Activated CD8-positive, alpha-beta memory T cell treated with anti-CD3 and anti-CD28 coated beads, Interleukin-2, amount 50 U/mL, for 1 hour (primary cell): ENCODE data around the gene C2orf72.
"Not testable (repeated sequence)": the region's sequence is repeated elsewhere in the genome, so short reads cannot be mapped to it uniquely, and the experiment has no call there.

Experiments used
- DNase-seq: peaks from one replicate; pipeline ENCODE4 v3.0.0-alpha.2; 2020; ENCODE audit errors: extremely low read depth

C2orf72 gene

DNA sequence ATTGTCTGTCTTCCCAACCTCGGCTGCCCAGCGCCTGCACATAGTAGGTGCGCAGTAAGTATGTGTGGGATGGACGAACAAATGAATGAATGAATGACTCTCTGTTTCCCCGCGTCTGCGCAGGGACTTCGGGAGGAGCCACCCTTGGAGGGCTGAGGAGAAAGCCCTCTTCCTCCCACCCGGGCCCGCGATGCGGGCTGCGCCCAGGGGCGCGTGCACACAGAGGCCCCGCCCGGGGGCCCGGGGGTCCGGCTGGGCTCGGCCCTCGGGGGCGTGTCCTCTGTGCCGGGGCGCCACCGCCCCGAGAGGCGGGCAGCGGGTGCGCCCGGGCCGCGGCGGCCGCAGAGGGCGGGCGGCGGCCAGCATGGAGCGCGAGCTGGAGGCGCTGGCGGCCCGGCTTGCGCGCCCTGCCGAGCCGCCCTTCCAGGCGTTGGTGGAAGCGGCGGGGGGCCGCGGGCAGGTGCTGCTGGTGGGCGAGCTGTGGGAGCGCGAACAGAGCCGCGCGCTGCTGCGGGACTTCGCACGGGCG lies at the start of gene C2orf72:
TSS of gene C2orf72 (plus strand) at position 322 of the 529 bp plus-strand sequence. CDS start at position 365, 43 bp downstream.
- DNase-seq = no peak

DNA sequence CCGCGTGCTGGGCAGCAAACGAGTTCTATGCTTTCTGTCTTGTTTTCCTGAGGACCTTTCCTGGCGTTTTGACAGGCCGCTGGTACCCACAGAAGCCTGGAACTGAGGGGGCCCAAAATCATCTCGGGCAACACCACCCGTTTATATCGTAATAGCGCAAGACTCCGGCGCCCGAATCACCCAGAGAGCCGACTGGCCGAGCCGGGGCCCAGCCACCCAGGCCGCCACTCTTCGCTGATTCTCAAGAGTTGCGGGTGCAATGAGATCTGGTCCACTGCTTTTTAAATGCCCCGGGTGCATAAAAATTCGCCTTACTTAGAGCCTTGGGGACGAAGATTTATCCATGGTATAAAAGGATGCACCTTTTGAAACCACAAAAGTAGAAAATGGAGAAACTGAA lies 47.6 kb upstream of the C2orf72 start:
- no peak for DNase-seq

DNA sequence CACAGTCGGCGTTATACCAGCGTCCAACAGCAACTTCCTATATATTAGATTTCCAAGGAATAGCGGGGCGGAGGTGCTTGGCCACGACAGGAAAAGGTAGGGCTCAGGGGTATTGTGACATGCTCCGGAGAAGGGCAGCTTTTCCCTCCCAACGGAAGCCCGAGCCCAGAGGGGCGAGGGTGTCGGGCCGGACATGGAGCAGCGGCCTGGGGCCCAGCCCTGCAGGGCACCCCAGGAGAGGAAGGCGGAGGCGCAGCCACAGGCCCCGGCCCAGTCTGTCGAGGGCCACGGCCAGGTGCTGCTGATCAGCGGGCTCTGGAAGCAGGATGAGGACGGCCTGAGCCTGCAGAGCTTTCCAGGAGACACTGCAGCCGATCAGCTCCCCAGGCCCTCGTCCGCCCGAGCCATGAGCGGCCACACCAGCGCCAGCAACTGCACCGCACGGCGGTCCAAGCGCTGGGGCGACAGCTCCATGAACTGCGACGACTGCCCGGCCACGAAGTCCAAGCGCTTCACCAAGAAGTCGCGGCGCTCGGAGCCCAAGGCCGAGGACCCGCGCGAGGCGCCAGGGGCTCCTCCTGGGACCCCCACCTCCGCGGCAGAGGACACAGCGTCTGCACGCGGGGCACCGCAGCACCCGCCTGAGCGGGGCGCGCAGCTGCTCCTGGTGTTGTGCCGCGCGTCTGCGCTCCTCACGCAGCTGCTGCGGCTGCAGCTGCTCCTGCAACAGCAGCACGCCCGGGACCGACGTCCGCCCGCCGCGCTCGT lies 47.0 kb upstream of the C2orf72 start:
- DNase-seq = no peak

DNA sequence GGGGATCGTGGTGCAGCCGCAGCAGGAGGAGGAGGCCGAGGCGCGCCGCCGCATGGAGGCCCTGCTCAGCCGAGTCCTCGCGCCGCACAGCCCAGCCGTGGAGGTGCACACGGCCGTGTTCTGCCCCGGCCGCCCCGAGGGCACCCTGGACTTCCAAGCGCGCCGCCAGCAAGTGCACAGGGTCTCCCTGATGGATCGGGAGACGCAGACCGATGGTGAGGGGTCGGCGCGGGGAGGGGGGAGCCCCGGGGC lies 46.5 kb upstream of the C2orf72 start:
- no peak for DNase-seq

DNA sequence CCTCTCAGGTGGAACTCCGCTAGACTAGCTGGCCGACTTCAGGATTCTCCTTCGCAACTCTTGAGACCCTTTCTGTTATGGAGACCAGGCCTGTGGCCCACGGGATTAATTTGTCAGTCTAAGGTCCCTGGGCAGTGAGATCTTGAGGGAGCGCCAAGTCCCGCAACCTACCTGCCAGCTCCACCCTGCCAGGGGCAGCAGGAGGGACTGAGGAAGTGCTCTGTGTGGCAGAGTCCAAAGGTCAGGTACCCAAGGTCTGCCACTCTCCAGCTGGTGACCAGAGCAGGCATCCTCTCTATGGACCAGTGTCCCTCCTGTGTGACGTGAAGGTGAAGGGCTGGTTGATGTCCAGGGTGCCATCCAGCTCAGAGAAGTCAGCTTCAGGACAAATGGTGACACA lies 45.7 kb upstream of the C2orf72 start:
- DNase-seq = no peak

- no peak for DNase-seq
Measured at GRCh38 chr2:230995821-230996220, 41.5 kb upstream of the C2orf72 start, which contains the start of gene SPATA3. Gene SPATA3 (plus strand): TSS chr2:230996121. CDS start chr2:230996234, 113 bp downstream.

DNA sequence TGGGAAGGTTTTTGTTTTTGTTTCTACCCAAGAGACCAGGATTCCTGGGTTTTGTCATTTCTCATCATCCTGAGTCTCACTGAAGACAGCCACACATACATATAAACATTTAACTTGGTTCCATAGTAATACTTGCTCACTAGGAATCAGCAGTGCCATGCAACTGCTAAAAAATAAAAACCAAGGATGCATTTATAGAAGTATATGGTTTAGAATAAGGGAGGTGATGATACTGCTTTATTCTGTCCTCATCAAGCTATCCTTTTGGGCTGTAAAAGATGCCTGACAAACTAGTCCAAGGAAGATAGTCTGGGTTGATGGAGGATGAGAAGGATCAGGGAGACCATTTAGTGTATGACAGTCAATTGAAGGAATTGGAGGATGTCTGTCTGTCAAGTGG lies 40.7 kb upstream of the C2orf72 start:
- DNase-seq = no peak

GRCh38 chr2:230998882-230999281 lies 38.4 kb upstream of the C2orf72 start:
- DNase-seq = no peak

- no peak for DNase-seq
Measured at GRCh38 chr2:230999477-230999876, 37.8 kb upstream of the C2orf72 start.

- no peak for DNase-seq
Measured at GRCh38 chr2:231000211-231000904, 37.0 kb upstream of the C2orf72 start.

GRCh38 chr2:231001036-231001435 lies 36.3 kb upstream of the C2orf72 start:
- DNase-seq = no peak

DNA sequence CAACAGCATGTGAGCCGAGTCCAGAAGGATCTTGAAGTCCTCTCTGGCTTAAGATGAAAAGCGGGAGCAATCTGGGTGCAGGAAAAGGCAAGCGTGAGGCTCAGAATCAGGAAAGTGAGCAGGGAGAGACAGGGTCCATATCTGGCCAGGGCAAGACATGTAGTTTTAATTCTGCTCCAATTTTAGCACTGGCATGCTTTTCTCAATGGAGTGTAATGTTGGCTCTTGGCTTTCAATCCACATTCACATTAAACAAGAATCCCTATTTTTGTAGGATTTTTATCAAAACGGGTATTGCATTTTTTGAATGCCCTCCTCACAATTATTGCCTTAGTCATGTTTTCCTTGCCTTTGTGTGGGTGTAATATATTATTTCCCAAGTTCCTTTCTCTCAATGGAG lies 35.4 kb upstream of the C2orf72 start:
- no peak for DNase-seq

GRCh38 chr2:231002641-231003040 lies 34.7 kb upstream of the C2orf72 start:
- DNase-seq = no peak

- DNase-seq = no peak
Measured at GRCh38 chr2:231003186-231003585, 34.1 kb upstream of the C2orf72 start.

DNA sequence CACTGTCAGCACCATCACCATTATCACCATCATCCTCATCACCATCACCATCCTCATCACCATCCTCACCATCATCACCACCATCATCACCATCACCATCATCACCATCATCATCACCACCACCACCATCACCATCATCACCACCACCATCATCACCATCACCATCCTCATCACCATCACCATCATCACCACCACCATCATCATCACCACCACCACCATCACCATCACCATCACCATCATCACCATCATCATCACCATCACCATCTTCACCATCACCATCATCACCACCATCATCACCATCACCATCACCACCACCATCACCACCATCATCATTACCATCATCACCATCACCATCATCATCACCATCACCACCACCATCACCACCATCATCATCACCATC lies 32.4 kb upstream of the C2orf72 start:
- not testable (repeated sequence) for DNase-seq

DNA sequence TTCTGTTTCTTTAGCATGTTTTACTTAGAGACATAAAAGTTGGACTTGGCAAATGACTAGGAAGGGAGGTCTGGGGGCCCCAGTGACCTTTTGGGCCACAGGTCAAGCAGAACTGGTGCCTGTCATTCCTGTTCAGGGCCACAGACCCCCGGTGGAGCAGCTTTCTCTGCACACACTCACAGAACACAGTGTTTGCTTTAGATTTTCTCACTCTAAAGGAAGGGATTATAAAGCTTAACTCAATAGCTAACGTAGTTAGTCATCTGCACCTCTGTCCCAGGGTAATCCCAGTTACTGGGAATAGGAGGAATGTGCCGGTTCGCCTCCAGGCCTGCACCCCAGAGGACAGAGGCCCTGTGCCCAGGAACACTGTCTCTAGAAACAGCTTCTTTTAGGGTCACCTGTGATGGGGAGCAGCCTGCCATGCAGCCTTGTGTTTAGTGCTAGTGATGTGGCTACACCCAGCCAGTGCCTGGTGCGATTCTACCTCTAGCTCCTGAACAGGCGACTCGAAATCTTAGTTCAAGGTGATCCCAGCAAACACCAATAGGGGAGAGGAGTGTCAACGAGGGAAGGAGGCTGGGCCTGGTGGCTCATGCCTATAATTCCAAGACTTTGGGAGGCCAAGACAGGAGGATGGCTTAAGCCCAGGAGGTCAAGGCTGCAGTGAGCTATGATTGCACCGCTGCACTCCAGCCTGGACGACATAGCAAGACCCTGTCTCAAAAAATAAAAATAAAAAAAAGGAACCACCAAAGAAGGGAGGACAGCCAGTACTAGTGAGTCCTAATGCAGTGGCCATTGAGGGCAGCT lies 29.8 kb upstream of the C2orf72 start:
- no peak for DNase-seq

DNA sequence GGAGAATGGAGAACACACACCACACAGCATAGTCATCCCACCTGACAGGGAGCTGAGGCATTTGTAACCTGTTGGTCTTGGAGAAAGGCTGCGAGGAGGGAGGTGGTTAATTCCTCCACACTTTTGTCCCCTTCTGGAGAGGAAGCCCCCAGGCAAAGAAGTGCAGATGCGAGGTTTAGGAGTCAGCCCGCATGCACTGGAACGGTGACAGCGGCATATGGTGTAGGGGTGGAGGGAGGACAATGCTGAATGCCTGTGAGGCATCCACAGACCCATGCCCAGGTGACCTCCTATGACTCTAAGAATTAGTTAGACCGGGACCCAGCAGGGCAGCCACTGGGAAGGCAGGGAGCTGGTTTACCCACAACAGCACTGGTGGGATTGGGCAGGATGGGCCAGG lies 29.2 kb upstream of the C2orf72 start:
- no peak for DNase-seq

- no peak for DNase-seq
Measured at GRCh38 chr2:231009236-231009919, 27.9 kb upstream of the C2orf72 start.

GRCh38 chr2:231010201-231010730 lies 27.1 kb upstream of the C2orf72 start:
- DNase-seq = no peak

DNA sequence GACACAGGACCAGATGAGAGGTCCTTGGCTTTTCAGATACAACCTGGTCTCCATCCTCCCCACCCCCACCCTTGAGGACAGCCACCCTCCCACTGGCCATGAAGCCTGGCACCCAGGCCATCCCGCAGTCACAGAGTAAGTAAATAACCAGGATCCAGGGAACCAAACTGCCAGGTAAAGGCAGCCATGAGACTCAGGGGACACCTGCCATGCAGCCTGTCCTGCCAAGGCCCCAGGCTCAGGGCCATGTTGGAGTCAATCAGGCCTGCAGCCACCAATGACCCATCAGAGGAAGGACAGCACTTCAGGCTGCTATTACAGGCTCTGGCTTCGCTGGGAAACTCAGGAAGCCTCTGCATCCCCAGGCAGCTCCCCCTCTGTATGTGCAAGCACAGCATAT lies 25.8 kb upstream of the C2orf72 start:
- DNase-seq = no peak

- DNase-seq = no peak
Measured at GRCh38 chr2:231012463-231012862, 24.9 kb upstream of the C2orf72 start.

- DNase-seq = no peak
Measured at GRCh38 chr2:231013820-231014219, 23.5 kb upstream of the C2orf72 start.
